ENCODE measurements around the gene RALGPS1. TPM values are rescaled to one million over a fixed set of nuclear protein-coding genes. Genes with fewer than 3 reads are reported as not detected.

Gene RALGPS1
- total and polyA plus RNA-seq, 2 of the 8 experiments (the other 6 are each of a cell fraction or from before 2014, with no cell fraction given): 20.0 to 23.5 TPM

GRCh38 chr9:127051881-127052595 lies 137.5 kb downstream of the RALGPS1 start:
- H3K18ac ChIP-seq (ENCODE audit: extremely low read depth, low read length): no peak overlapping the region
- H3K36me3 ChIP-seq (ENCODE audit: control insufficient read depth in 2 of 4, insufficient read depth in 4 of 4, low read length in 3 of 4): no peaks in the 10 kb centered on the region
- no peak overlapping the region for H2AK5ac ChIP-seq (ENCODE audit: low read depth, low read length)
- FAIRE-seq (no peak), DNase-seq (ENCODE audit: low read depth in 1 of 2, low spot score in 2 of 2) (peak in 1 of 2 experiments; percentile 20)
- no peak overlapping the region for H2BK12ac ChIP-seq (ENCODE audit: low read depth, low read length)
- no peak overlapping the region for H2BK20ac ChIP-seq (ENCODE audit: low read length)
- H3K27ac ChIP-seq (ENCODE audit: low read depth, low read length): no peak overlapping the region
- no peaks in the 10 kb centered on the region for H3K27me3 ChIP-seq (replicated peaks in 1 of 4; ENCODE audit: control insufficient read depth in 3 of 4, extremely low read depth in 1 of 4, insufficient read depth in 3 of 4, low read length in 3 of 4)
- H2AFZ ChIP-seq (ENCODE audit: low read length): no peak overlapping the region
- no peaks in the 10 kb centered on the region for H3K79me2 ChIP-seq (ENCODE audit: control insufficient read depth in 1 of 2, insufficient read depth in 2 of 2, low read length in 2 of 2)
- no peak overlapping the region for H4K91ac ChIP-seq (replicated peaks; ENCODE audit: insufficient read length, low read length)
- H3K23me2 ChIP-seq (ENCODE audit: low read depth, low read length): no peaks in the 10 kb centered on the region
- no peak overlapping the region for H4K8ac ChIP-seq (ENCODE audit: extremely low read depth, insufficient read depth, low read length)
- H2BK15ac ChIP-seq (ENCODE audit: low read length): no peak overlapping the region
- no peak overlapping the region for H3K14ac ChIP-seq (ENCODE audit: insufficient read length)
- H3K4me2 ChIP-seq (ENCODE audit: insufficient read depth in 1 of 2, low read depth in 2 of 2, low read length in 2 of 2): no peak overlapping the region
- no peak overlapping the region for H2BK120ac ChIP-seq (replicated peaks; ENCODE audit: low read depth, low read length)
- 89% methylated on average over 8 of the region's 8 CpGs; no CpG with 5 or more reads in 1 of the 2 experiments for WGBS, 2 experiments (ENCODE audit: extremely low coverage in 1 of 2, insufficient coverage in 1 of 2, insufficient read length in 1 of 2, insufficient replicate concordance in 2 of 2, low coverage in 1 of 2, low lambda C conversion rate in 2 of 2, missing lambda C conversion rate in 1 of 2)
- no peak overlapping the region for H2BK5ac ChIP-seq (ENCODE audit: low read depth, low read length)
- H3K4ac ChIP-seq (replicated peaks; ENCODE audit: insufficient read length, low read depth, low read length): no peak overlapping the region
- H3K9me3 ChIP-seq (ENCODE audit: insufficient read depth in 2 of 2, low read depth in 1 of 2, low read length in 1 of 2): no peaks in the 10 kb centered on the region
- no peaks in the 10 kb centered on the region for H3K4me1 ChIP-seq (replicated peaks in 1 of 4; ENCODE audit: control insufficient read depth in 3 of 4, insufficient read depth in 4 of 4, low read length in 3 of 4)
- H3K4me3 ChIP-seq (ENCODE audit: extremely low read depth in 1 of 4, insufficient read depth in 2 of 4, low read depth in 3 of 4, low read length in 4 of 4): no peak overlapping the region
- H3K9ac ChIP-seq (replicated peaks in 1 of 4; ENCODE audit: extremely low read depth in 1 of 4, low read depth in 3 of 4, low read length in 3 of 4): no peak overlapping the region
- H3K79me1 ChIP-seq (ENCODE audit: low read depth, low read length): no peaks in the 10 kb centered on the region
- peaks cover 2% of the 10 kb centered on the region in 2 experiments for H4K20me1 ChIP-seq (replicated peaks in 1 of 2; ENCODE audit: control insufficient read depth in 1 of 2, insufficient read depth in 2 of 2, low read length in 2 of 2)
- no peak overlapping the region for H3K56ac ChIP-seq (replicated peaks; ENCODE audit: insufficient read length, low read depth, low read length)
- ChIA-PET POLR2A (ENCODE audit: partially characterized antibody) (interaction anchor here (0.8 kb wide), 1 partner anchor 9 kb away, joined by 3 read pairs; no protein-coding TSS in a partner anchor), CTCF (ENCODE audit: partially characterized antibody) (interaction anchor here (1.1 to 2.4 kb wide), 2 partner anchors 146 to 147 kb away, joined by 4 to 7 read pairs; no protein-coding TSS in a partner anchor)
- H3K23ac ChIP-seq (ENCODE audit: insufficient read length): no peak overlapping the region
- H4K5ac ChIP-seq (ENCODE audit: insufficient read length, low read depth, low read length): no peak overlapping the region
- TF ChIP-seq, protein P1, sequence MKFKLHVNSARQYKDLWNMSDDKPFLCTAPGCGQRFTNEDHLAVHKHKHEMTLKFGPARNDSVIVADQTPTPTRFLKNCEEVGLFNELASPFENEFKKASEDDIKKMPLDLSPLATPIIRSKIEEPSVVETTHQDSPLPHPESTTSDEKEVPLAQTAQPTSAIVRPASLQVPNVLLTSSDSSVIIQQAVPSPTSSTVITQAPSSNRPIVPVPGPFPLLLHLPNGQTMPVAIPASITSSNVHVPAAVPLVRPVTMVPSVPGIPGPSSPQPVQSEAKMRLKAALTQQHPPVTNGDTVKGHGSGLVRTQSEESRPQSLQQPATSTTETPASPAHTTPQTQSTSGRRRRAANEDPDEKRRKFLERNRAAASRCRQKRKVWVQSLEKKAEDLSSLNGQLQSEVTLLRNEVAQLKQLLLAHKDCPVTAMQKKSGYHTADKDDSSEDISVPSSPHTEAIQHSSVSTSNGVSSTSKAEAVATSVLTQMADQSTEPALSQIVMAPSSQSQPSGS (IDR thresholded peaks at IDR 0.05; ENCODE audit: low read length): no peak
- TF ChIP-seq RFX5 (IDR thresholded peaks at IDR 0.05; ENCODE audit: borderline replicate concordance, low read depth, low read length) (no peak), CHD1 (IDR thresholded peaks at IDR 0.05; ENCODE audit: low read depth, low read length) (no peak), CEBPB (IDR thresholded peaks at IDR 0.05; ENCODE audit: low read depth, low read length) (no peak), PHF8 (conservative IDR thresholded peaks at IDR 0.05; ENCODE audit: low read depth, low read length) (no peak), E2F6 (IDR thresholded peaks at IDR 0.05) (no peak), SRF (IDR thresholded peaks at IDR 0.05; ENCODE audit: low read depth, low read length) (no peak), POLR2AphosphoS5 (IDR thresholded peaks at IDR 0.05; ENCODE audit: low read depth, low read length) (no peak), SP4 (IDR thresholded peaks at IDR 0.05; ENCODE audit: low read length) (no peak), ASH2L (IDR thresholded peaks at IDR 0.05; ENCODE audit: low read length) (no peak)

Data from H1 (cell line).